HepG2 (cell line): ENCODE data around the gene PIP4K2B. TPM values are rescaled to one million over a fixed set of nuclear protein-coding genes. Genes with fewer than 3 reads are reported as not detected.

ENCODE experiments used
- ARID5B ChIP-seq: IDR thresholded peaks from 2 replicates; pipeline ENCODE4 v1.4.0; 2020; ENCODE audit warnings: mild to moderate bottlenecking, missing genetic modification reagents
- EEA1 ChIP-seq: sonication (generic); formaldehyde crosslinking; IDR thresholded peaks from 2 replicates; pipeline ENCODE4 v1.5.1; 2020; ENCODE audit warnings: mild to moderate bottlenecking, missing genetic modification reagents, borderline replicate concordance
- FOSL2 ChIP-seq: sonication (generic); formaldehyde crosslinking; IDR thresholded peaks from 2 replicates; pipeline ENCODE4 v1.4.0; 2020; ENCODE audit warnings: missing genetic modification reagents
- HNF4A ChIP-seq: sonication (generic); formaldehyde crosslinking; IDR thresholded peaks from 2 replicates; pipeline ENCODE4 v1.4.0; 2020; ENCODE audit warnings: missing genetic modification reagents
- MED1 ChIP-seq: sonication (generic); formaldehyde crosslinking; IDR thresholded peaks from 2 replicates; pipeline ENCODE4 v1.4.0; 2020; ENCODE audit warnings: missing genetic modification reagents
- NFE2L2 ChIP-seq: fragments of 150-350 bp; IDR thresholded peaks from 2 replicates; pipeline ENCODE4 v1.6.1; 2014; ENCODE audit warnings: low read length
- NRL ChIP-seq: sonication (generic); formaldehyde crosslinking; IDR thresholded peaks from 2 replicates; pipeline ENCODE4 v1.5.0; 2020; ENCODE audit warnings: missing genetic modification reagents, mild to moderate bottlenecking, moderate library complexity, borderline replicate concordance
- SP4 ChIP-seq: sonication (generic); formaldehyde crosslinking; IDR thresholded peaks from 2 replicates; pipeline ENCODE4 v1.8.1; 2023; ENCODE audit warnings: mild to moderate bottlenecking, missing genetic modification reagents
- ZBTB4 ChIP-seq: sonication (generic); formaldehyde crosslinking; IDR thresholded peaks from 2 replicates; pipeline ENCODE4 v1.4.0; 2020; ENCODE audit warnings: missing genetic modification reagents, mild to moderate bottlenecking, borderline replicate concordance
- ZNF20 ChIP-seq: sonication (generic); formaldehyde crosslinking; IDR thresholded peaks from 2 replicates; pipeline ENCODE4 v1.4.0; 2020; ENCODE audit warnings: mild to moderate bottlenecking, moderate library complexity, missing genetic modification reagents
- ZNF33A ChIP-seq: sonication (generic); formaldehyde crosslinking; IDR thresholded peaks from 2 replicates; pipeline ENCODE4 v1.5.1; 2020; ENCODE audit warnings: missing genetic modification reagents, mild to moderate bottlenecking, moderate library complexity, borderline replicate concordance
- ZNF484 ChIP-seq: sonication (generic); formaldehyde crosslinking; IDR thresholded peaks from 2 replicates; pipeline ENCODE4 v1.5.1; 2020; ENCODE audit warnings: mild to moderate bottlenecking, low read depth, missing genetic modification reagents, borderline replicate concordance
- ZNF513 ChIP-seq: sonication (generic); formaldehyde crosslinking; conservative IDR thresholded peaks from 2 replicates; pipeline ENCODE4 v1.5.0; 2020; ENCODE audit warnings: missing genetic modification reagents
- ZNF605 ChIP-seq: sonication (generic); formaldehyde crosslinking; IDR thresholded peaks from 2 replicates; pipeline ENCODE4 v1.8.0; 2022; ENCODE audit warnings: mild to moderate bottlenecking, missing genetic modification reagents
- ZSCAN29 ChIP-seq: sonication (generic); formaldehyde crosslinking; conservative IDR thresholded peaks from 2 replicates; pipeline ENCODE4 v1.4.0; 2020; ENCODE audit warnings: mild to moderate bottlenecking, missing genetic modification reagents
- polyA plus RNA-seq, 8 experiments: library from polyadenylated mRNA; depleted of rRNA in 3 of 8; stranded (reverse) in 7 of 8; unstranded in 1 of 8; fragments of >200 nt; fragmentation: Illumina TruSeq in 4 of 8; extraction: Trizol in 4 of 8; gene quantifications; 2 replicates each; pipeline versions ENCODE4 v1.2.1 to v1.2.3, GENCODE V29; 2011 to 2016; ENCODE audit warnings: low read depth in 4 of 8, missing spikeins in 1 of 8, mixed read lengths in 1 of 8; ENCODE audit not compliant: insufficient read depth in 1 of 8
- total RNA-seq, 5 experiments: library from RNA; depleted of rRNA; stranded (reverse); fragments of >200 nt; fragmentation: Illumina TruSeq; extraction: Trizol; gene quantifications; 2 replicates each; pipeline ENCODE4 v1.2.3, GENCODE V29; 2016; ENCODE audit warnings: low read depth in 1 of 5
- TF ChIP-seq, protein P1 (sequence below): sonication (generic); formaldehyde crosslinking; IDR thresholded peaks from 2 replicates; pipeline ENCODE4 v1.5.0; 2020; ENCODE audit warnings: mild to moderate bottlenecking, missing genetic modification reagents, borderline replicate concordance

Gene PIP4K2B
- total and polyA plus RNA-seq, 2 of the 13 experiments (the other 11 are each of a cell fraction or from before 2014, with no cell fraction given), result 20.4 to 54.0 TPM

GRCh38 chr17:38844261-38844757 is 45.0 kb upstream of the PIP4K2B start (continued):
- TF ChIP-seq ARID5B (CRISPR knock-in tag), result peak; percentile 33; the same call in 1 of the 2 replicates
- TF ChIP-seq EEA1 (CRISPR knock-in tag), result no peak
- no peak for TF ChIP-seq NFE2L2
- 0 out of 2 replicates have a peak, but pooled peaks have one; percentile 30 for TF ChIP-seq ZBTB4 (CRISPR knock-in tag)
- peak; percentile 54; the same call in 1 of the 2 replicates for TF ChIP-seq ZNF605 (CRISPR knock-in tag)
- TF ChIP-seq ZNF513 (CRISPR knock-in tag), result no peak
- TF ChIP-seq HNF4A, result 0 out of 2 replicates have a peak, but pooled peaks have one; percentile 27
- no peak for TF ChIP-seq ZNF20 (CRISPR knock-in tag)
- TF ChIP-seq FOSL2 (CRISPR knock-in tag), result peak; percentile 88
- no peak for TF ChIP-seq ZNF33A
- no peak for TF ChIP-seq SP4 (CRISPR knock-in tag)
- TF ChIP-seq ZSCAN29 (CRISPR knock-in tag), result 0 out of 2 replicates have a peak, but pooled peaks have one; percentile 23
- TF ChIP-seq, protein P1, sequence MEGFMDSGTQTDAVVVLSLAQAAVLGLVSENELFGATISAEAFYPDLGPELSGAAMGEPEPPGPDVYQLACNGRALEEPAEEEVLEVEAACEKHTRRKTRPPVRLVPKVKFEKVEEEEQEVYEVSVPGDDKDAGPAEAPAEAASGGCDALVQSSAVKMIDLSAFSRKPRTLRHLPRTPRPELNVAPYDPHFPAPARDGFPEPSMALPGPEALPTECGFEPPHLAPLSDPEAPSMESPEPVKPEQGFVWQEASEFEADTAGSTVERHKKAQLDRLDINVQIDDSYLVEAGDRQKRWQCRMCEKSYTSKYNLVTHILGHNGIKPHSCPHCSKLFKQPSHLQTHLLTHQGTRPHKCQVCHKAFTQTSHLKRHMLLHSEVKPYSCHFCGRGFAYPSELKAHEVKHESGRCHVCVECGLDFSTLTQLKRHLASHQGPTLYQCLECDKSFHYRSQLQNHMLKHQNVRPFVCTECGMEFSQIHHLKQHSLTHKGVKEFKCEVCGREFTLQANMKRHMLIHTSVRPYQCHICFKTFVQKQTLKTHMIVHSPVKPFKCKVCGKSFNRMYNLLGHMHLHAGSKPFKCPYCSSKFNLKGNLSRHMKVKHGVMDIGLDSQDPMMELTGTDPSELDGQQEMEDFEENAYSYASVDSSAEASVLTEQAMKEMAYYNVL (CRISPR knock-in tag), result no peak
- TF ChIP-seq ZNF484 (CRISPR knock-in tag), result no peak
- TF ChIP-seq NRL, result 0 out of 2 replicates have a peak, but pooled peaks have one; percentile 66
- 0 out of 2 replicates have a peak, but pooled peaks have one; percentile 15 for TF ChIP-seq MED1 (CRISPR knock-in tag)
